ENCODE data around the gene EXOC5. TPM values are rescaled to one million over a fixed set of nuclear protein-coding genes. Genes with fewer than 3 reads are reported as not detected.
A peak's percentile ranks its signal among the peaks of the same experiment; 100 is the strongest.
"Not testable (repeated sequence)": the region's sequence is repeated elsewhere in the genome, so short reads cannot be mapped to it uniquely, and the experiment has no call there.

Gene EXOC5
- total RNA-seq, 1 donor from 2014 or later = 98.4 TPM

GRCh38 chr14:57205938-57206337 is 62.8 kb downstream of the EXOC5 start:
- TF ChIP-seq CTCF (conservative IDR thresholded peaks at IDR 0.05) = no peak
- no peaks in the 10 kb centered on the region for H3K9me3 Mint-ChIP-seq
- no peaks in the 10 kb centered on the region for H3K27me3 Mint-ChIP-seq (ENCODE audit: low read depth)
- H3K4me3 Mint-ChIP-seq = no peak overlapping the region
- H3K27ac Mint-ChIP-seq (ENCODE audit: unreplicated experiment) = no peak overlapping the region
- peaks cover 4% of the 10 kb centered on the region for H3K36me3 Mint-ChIP-seq (ENCODE audit: low read depth)
- H3K4me1 Mint-ChIP-seq = no peaks in the 10 kb centered on the region
- DNase-seq (ENCODE audit: low read depth, low spot score) = no peak

- H3K4me3 Mint-ChIP-seq; H3K4me1 Mint-ChIP-seq; H3K9me3 Mint-ChIP-seq; H3K27ac Mint-ChIP-seq (ENCODE audit: unreplicated experiment); H3K36me3 Mint-ChIP-seq (ENCODE audit: low read depth); H3K27me3 Mint-ChIP-seq (ENCODE audit: low read depth); DNase-seq (ENCODE audit: low read depth, low spot score): not testable (repeated sequence)
- TF ChIP-seq CTCF (conservative IDR thresholded peaks at IDR 0.05) = peak; percentile 62
Observed at GRCh38 chr14:57202672-57203071, 66.0 kb downstream of the EXOC5 start.

- no peaks in the 10 kb centered on the region for H3K4me1 Mint-ChIP-seq
- no peak overlapping the region for H3K27ac Mint-ChIP-seq (ENCODE audit: unreplicated experiment)
- no peak overlapping the region for H3K4me3 Mint-ChIP-seq
- H3K36me3 Mint-ChIP-seq (ENCODE audit: low read depth) = peaks cover 4% of the 10 kb centered on the region
- peaks cover 6% of the 10 kb centered on the region for H3K27me3 Mint-ChIP-seq (ENCODE audit: low read depth)
- DNase-seq (ENCODE audit: low read depth, low spot score) = no peak
- H3K9me3 Mint-ChIP-seq = peaks cover 9% of the 10 kb centered on the region
- no peak for TF ChIP-seq CTCF (conservative IDR thresholded peaks at IDR 0.05)
Observed at GRCh38 chr14:57199921-57200320, 68.8 kb downstream of the EXOC5 start.

- peak; percentile 47 for TF ChIP-seq CTCF (conservative IDR thresholded peaks at IDR 0.05)
- Mint-ChIP-seq H3K4me3 (no peak overlapping the region), H3K4me1 (no peaks in the 10 kb centered on the region), H3K36me3 (ENCODE audit: low read depth) (no peaks in the 10 kb centered on the region), H3K9me3 (no peaks in the 10 kb centered on the region), H3K27ac (ENCODE audit: unreplicated experiment) (no peak overlapping the region), H3K27me3 (ENCODE audit: low read depth) (peaks cover 11% of the 10 kb centered on the region)
- no peak for DNase-seq (ENCODE audit: low read depth, low spot score)
Observed at GRCh38 chr14:57189070-57189469, 79.6 kb downstream of the EXOC5 start.

- H3K36me3 Mint-ChIP-seq (ENCODE audit: low read depth) = no peaks in the 10 kb centered on the region
- TF ChIP-seq CTCF (conservative IDR thresholded peaks at IDR 0.05) = peak; percentile 59
- no peaks in the 10 kb centered on the region for H3K4me1 Mint-ChIP-seq
- DNase-seq (ENCODE audit: low read depth, low spot score) = no peak
- no peaks in the 10 kb centered on the region for H3K9me3 Mint-ChIP-seq
- H3K27ac Mint-ChIP-seq (ENCODE audit: unreplicated experiment) = no peak overlapping the region
- H3K4me3 Mint-ChIP-seq = no peak overlapping the region
- peaks cover 37% of the 10 kb centered on the region for H3K27me3 Mint-ChIP-seq (ENCODE audit: low read depth)
Observed at GRCh38 chr14:57182760-57183503, 85.8 kb downstream of the EXOC5 start.
